ENCODE results near the gene USP20.

Gene USP20

DNA sequence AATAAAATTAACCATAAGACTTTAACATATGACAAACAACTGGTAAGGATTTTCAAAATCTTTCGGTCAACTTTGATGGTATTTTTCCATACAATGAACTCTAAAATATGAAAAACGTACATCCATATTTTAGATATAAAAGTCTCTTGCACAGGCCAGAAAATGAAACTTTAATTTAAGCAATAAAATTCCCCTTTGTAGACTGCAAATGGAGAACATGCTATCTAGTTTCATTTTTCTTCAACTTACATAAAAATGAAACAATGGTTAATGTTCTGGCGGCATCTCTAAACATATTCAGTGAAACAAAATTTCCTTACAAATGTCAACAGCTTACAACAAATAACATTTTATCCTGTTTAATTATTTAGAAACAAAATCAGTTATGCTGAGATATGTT lies 84.0 kb downstream of the USP20 start:
- DNase-seq (ENCODE audit: low spot score) = no peak
- TF ChIP-seq CTCF (IDR thresholded peaks at IDR 0.05; ENCODE audit: borderline replicate concordance, control extremely low read depth, extremely low read depth, insufficient read depth, missing control alignments) = no peak
- in situ Hi-C loops (cut with MboI; ENCODE audit: low sequenced_read_pairs, unreplicated experiment) = no loop called here

DNA sequence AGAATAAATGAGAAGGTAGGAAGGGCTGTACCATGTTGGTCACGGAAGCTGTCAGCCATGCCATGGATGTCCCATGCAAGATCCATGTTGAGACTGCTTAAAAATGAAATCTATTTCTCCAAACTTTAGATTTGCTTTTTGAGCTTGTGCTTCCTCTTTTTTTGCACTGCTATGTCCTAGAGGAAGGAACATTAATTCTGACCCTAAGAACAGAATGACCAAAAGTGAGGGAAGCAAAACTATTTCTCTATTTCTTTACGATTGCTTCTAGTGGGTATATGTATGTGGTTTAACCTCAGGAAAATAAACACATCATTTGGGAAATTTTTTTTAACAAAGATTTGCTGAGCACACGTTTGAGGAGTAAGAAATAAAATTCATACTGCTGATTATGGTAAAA lies 84.6 kb downstream of the USP20 start:
- no peak for TF ChIP-seq CTCF (IDR thresholded peaks at IDR 0.05; ENCODE audit: borderline replicate concordance, control extremely low read depth, extremely low read depth, insufficient read depth, missing control alignments)
- in situ Hi-C loops (cut with MboI; ENCODE audit: low sequenced_read_pairs, unreplicated experiment) = no loop called here
- DNase-seq (ENCODE audit: low spot score) = no peak

DNA sequence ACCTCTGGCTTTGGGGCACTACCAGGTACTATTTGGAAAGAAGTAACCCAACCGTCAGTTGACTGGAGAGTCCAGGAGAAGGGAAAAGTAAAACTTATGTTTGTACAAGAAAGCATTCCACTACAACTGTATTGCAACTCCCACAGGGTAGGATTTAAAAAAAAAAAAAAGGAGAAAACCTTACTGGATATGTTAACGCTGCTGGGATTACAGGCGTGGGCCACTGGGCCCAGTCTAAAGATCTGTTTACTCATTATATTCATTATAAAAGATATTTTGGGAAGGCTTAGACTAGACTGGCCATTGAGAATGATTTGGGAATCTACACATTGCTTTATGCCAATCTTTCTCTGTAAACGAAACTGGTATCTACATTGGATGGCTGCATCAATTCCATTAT lies 86.6 kb downstream of the USP20 start:
- in situ Hi-C loops (cut with MboI; ENCODE audit: low sequenced_read_pairs, unreplicated experiment) = no loop called here
- no peak for TF ChIP-seq CTCF (IDR thresholded peaks at IDR 0.05; ENCODE audit: borderline replicate concordance, control extremely low read depth, extremely low read depth, insufficient read depth, missing control alignments)
- no peak for DNase-seq (ENCODE audit: low spot score)

GRCh38 chr9:129923589-129923988 lies 88.3 kb downstream of the USP20 start:
- in situ Hi-C loops (cut with MboI; ENCODE audit: low sequenced_read_pairs, unreplicated experiment) = no loop called here
- no peak for DNase-seq (ENCODE audit: low spot score)
- TF ChIP-seq CTCF (IDR thresholded peaks at IDR 0.05; ENCODE audit: borderline replicate concordance, control extremely low read depth, extremely low read depth, insufficient read depth, missing control alignments) = no peak

GRCh38 chr9:129929496-129930125 lies 94.4 kb downstream of the USP20 start:
- in situ Hi-C loops (cut with MboI; ENCODE audit: low sequenced_read_pairs, unreplicated experiment) = no loop called here
- DNase-seq (ENCODE audit: low spot score) = no peak
- TF ChIP-seq CTCF (IDR thresholded peaks at IDR 0.05; ENCODE audit: borderline replicate concordance, control extremely low read depth, extremely low read depth, insufficient read depth, missing control alignments) = no peak

DNA sequence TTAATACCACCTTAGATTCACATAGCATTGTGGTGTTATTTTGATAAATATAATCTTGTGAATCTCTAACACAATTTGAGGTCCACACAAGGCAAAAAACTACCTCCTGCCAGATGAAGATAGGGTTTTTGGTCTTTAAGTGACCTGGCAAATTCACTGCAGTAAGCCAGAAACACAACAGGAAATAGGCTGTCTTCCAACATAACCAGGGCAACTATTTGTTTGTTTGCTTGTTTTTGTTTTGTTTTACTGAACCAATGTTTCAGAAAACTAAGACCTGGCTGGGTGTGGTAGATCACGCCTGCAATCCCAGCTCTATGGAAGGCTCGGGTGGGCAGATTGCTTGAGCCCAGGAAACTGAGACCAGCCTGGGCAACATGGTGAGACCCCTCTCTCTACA lies 95.5 kb downstream of the USP20 start:
- TF ChIP-seq CTCF (IDR thresholded peaks at IDR 0.05; ENCODE audit: borderline replicate concordance, control extremely low read depth, extremely low read depth, insufficient read depth, missing control alignments) = no peak
- no peak for DNase-seq (ENCODE audit: low spot score)
- in situ Hi-C loops (cut with MboI; ENCODE audit: low sequenced_read_pairs, unreplicated experiment) = no loop called here

Measured in GM13976 (cell line).